Karpas-422 (cell line): ENCODE measurements around the gene NNMT. TPM values are rescaled to one million over a fixed set of nuclear protein-coding genes. Genes with fewer than 3 reads are reported as not detected.

Experiments
- DNase-seq: peaks from one replicate; pipeline ENCODE4 v3.0.0-alpha.2; 2015
- H2AFZ ChIP-seq: fragments of 200-600 bp; sonication (generic); 2 replicates; pipeline ENCODE4 v1.6.1; 2014; ENCODE audit warnings: antibody characterized with exemption, low read length, mixed read lengths
- H3K27ac ChIP-seq: fragments of 200-600 bp; sonication (generic); 2 replicates; pipeline ENCODE4 v1.5.1; 2014; ENCODE audit warnings: mild to moderate bottlenecking, low read length, moderate library complexity
- H3K27me3 ChIP-seq: fragments of 200-600 bp; sonication (generic); 2 replicates; pipeline ENCODE4 v1.6.1; 2014; ENCODE audit warnings: low read length, mixed read lengths
- H3K36me3 ChIP-seq: fragments of 200-600 bp; sonication (generic); 2 replicates; pipeline ENCODE4 v1.6.1; 2014; ENCODE audit warnings: low read length, mixed read lengths; ENCODE audit not compliant: insufficient read depth
- H3K4me1 ChIP-seq: fragments of 200-600 bp; sonication (generic); 2 replicates; pipeline ENCODE4 v1.6.1; 2014; ENCODE audit warnings: mild to moderate bottlenecking, low read length, mixed read lengths
- H3K4me2 ChIP-seq: fragments of 200-600 bp; sonication (generic); 2 replicates; pipeline ENCODE4 v1.6.1; 2014; ENCODE audit warnings: low read length, low read depth, mild to moderate bottlenecking; ENCODE audit not compliant: poor library complexity, severe bottlenecking
- H3K4me3 ChIP-seq: fragments of 200-600 bp; sonication (generic); 2 replicates; pipeline ENCODE4 v1.5.1; 2014; ENCODE audit warnings: mild to moderate bottlenecking, antibody characterized with exemption, low read length, mixed read lengths
- H3K79me2 ChIP-seq: fragments of 200-600 bp; sonication (generic); 2 replicates; pipeline ENCODE4 v1.6.1; 2014; ENCODE audit warnings: mild to moderate bottlenecking, low read length, mixed read lengths
- H3K9ac ChIP-seq: fragments of 200-600 bp; sonication (generic); 2 replicates; pipeline ENCODE4 v1.6.0; 2014; ENCODE audit warnings: low read length
- H3K9me2 ChIP-seq: fragments of 200-600 bp; sonication (generic), shearing (Covaris generic); replicated peaks from 2 replicates; pipeline ENCODE4 v1.6.0; 2014; ENCODE audit warnings: mild to moderate bottlenecking, low read length, moderate library complexity; ENCODE audit not compliant: insufficient read depth
- H3K9me3 ChIP-seq: fragments of 300-700, 200-600 bp; sonication (generic); 2 replicates; pipeline ENCODE4 v1.6.1; 2014; ENCODE audit warnings: low read length, mixed read lengths
- H4K20me1 ChIP-seq: fragments of 200-600 bp; sonication (generic); 2 replicates; pipeline ENCODE4 v1.6.1; 2014; ENCODE audit warnings: mild to moderate bottlenecking, antibody characterized with exemption, low read length, low read depth; ENCODE audit not compliant: insufficient read depth
- total RNA-seq: library from RNA; depleted of rRNA; stranded (reverse); fragments of >200 nt; shearing (Covaris generic); gene quantifications from 2 replicates; pipeline ENCODE4 v1.2.3, GENCODE V29; 2014; ENCODE audit warnings: low replicate concordance

NNMT gene
- total RNA-seq, 1 experiment from 2014 or later, result not detected

GRCh38 chr11:114291842-114292680 is 4.1 kb upstream of the NNMT start:
- no peak overlapping the region for H3K27ac ChIP-seq
- no peaks in the 10 kb centered on the region for H3K9me2 ChIP-seq
- H3K36me3 ChIP-seq, result no peaks in the 10 kb centered on the region
- no peaks in the 10 kb centered on the region for H3K27me3 ChIP-seq
- no peak overlapping the region for H3K4me2 ChIP-seq
- H3K9ac ChIP-seq, result no peak overlapping the region
- H2AFZ ChIP-seq, result no peak overlapping the region
- DNase-seq, result no peak
- H3K4me1 ChIP-seq, result no peaks in the 10 kb centered on the region
- no peaks in the 10 kb centered on the region for H3K9me3 ChIP-seq
- H4K20me1 ChIP-seq, result no peaks in the 10 kb centered on the region
- no peaks in the 10 kb centered on the region for H3K79me2 ChIP-seq
- no peak overlapping the region for H3K4me3 ChIP-seq

GRCh38 chr11:114293201-114293711 is 2.9 kb upstream of the NNMT start:
- Histone ChIP-seq H3K27me3 (no peaks in the 10 kb centered on the region), H4K20me1 (no peaks in the 10 kb centered on the region), H3K9ac (no peak overlapping the region), H3K79me2 (no peaks in the 10 kb centered on the region), H3K4me3 (no peak overlapping the region), H3K36me3 (no peaks in the 10 kb centered on the region), H2AFZ (no peak overlapping the region), H3K4me1 (no peaks in the 10 kb centered on the region), H3K4me2 (no peak overlapping the region), H3K9me3 (no peaks in the 10 kb centered on the region), H3K27ac (no peak overlapping the region), H3K9me2 (no peaks in the 10 kb centered on the region)
- DNase-seq, result no peak

GRCh38 chr11:114296605-114297372 is 590 bp downstream of the NNMT start:
- Histone ChIP-seq H3K36me3 (no peaks in the 10 kb centered on the region), H3K9ac (no peak overlapping the region), H2AFZ (no peak overlapping the region), H3K79me2 (no peaks in the 10 kb centered on the region), H3K27me3 (no peaks in the 10 kb centered on the region), H3K4me3 (no peak overlapping the region), H3K9me3 (no peaks in the 10 kb centered on the region), H4K20me1 (no peaks in the 10 kb centered on the region), H3K27ac (no peak overlapping the region), H3K9me2 (no peaks in the 10 kb centered on the region), H3K4me2 (no peak overlapping the region), H3K4me1 (no peaks in the 10 kb centered on the region)
- DNase-seq, result no peak

GRCh38 chr11:114297806-114298709 is 1.9 kb downstream of the NNMT start:
- Histone ChIP-seq H3K79me2 (no peaks in the 10 kb centered on the region), H3K9ac (no peak overlapping the region), H3K4me3 (no peak overlapping the region), H2AFZ (no peak overlapping the region), H3K4me2 (no peak overlapping the region), H4K20me1 (no peaks in the 10 kb centered on the region), H3K4me1 (no peaks in the 10 kb centered on the region), H3K9me3 (no peaks in the 10 kb centered on the region), H3K36me3 (no peaks in the 10 kb centered on the region), H3K9me2 (no peaks in the 10 kb centered on the region), H3K27me3 (no peaks in the 10 kb centered on the region), H3K27ac (no peak overlapping the region)
- DNase-seq, result no peak

GRCh38 chr11:114298710-114299109 is 2.5 kb downstream of the NNMT start:
- H3K4me2 ChIP-seq, result no peak overlapping the region
- no peaks in the 10 kb centered on the region for H3K79me2 ChIP-seq
- H3K27me3 ChIP-seq, result no peaks in the 10 kb centered on the region

GRCh38 chr11:114301088-114301487 is 4.9 kb downstream of the NNMT start:
- no peaks in the 10 kb centered on the region for H3K9me2 ChIP-seq
- no peaks in the 10 kb centered on the region for H3K79me2 ChIP-seq
- no peaks in the 10 kb centered on the region for H3K27me3 ChIP-seq
- H2AFZ ChIP-seq, result no peak overlapping the region
- no peaks in the 10 kb centered on the region for H3K36me3 ChIP-seq
- no peak overlapping the region for H3K9ac ChIP-seq
- no peaks in the 10 kb centered on the region for H4K20me1 ChIP-seq
- no peak overlapping the region for H3K4me3 ChIP-seq
- DNase-seq, result no peak
- H3K4me1 ChIP-seq, result no peaks in the 10 kb centered on the region
- H3K4me2 ChIP-seq, result no peak overlapping the region
- H3K9me3 ChIP-seq, result no peaks in the 10 kb centered on the region
- H3K27ac ChIP-seq, result no peak overlapping the region

More at GRCh38 chr11:114298710-114299109, 2.5 kb downstream of the NNMT start:
- no peaks in the 10 kb centered on the region for H3K36me3 ChIP-seq
- no peak overlapping the region for H3K4me3 ChIP-seq
- no peaks in the 10 kb centered on the region for H3K9me2 ChIP-seq
- H3K9me3 ChIP-seq, result no peaks in the 10 kb centered on the region
- H3K27ac ChIP-seq, result no peak overlapping the region
- DNase-seq, result no peak
- no peaks in the 10 kb centered on the region for H4K20me1 ChIP-seq
- H2AFZ ChIP-seq, result no peak overlapping the region
- no peaks in the 10 kb centered on the region for H3K4me1 ChIP-seq
- H3K9ac ChIP-seq, result no peak overlapping the region

GRCh38 chr11:114301927-114302326 is 5.7 kb downstream of the NNMT start:
- Histone ChIP-seq H2AFZ (no peak overlapping the region), H3K4me2 (no peak overlapping the region)

More at GRCh38 chr11:114301927-114302326, 5.7 kb downstream of the NNMT start:
- no peak overlapping the region for H3K4me3 ChIP-seq
- no peak overlapping the region for H3K9ac ChIP-seq
- no peaks in the 10 kb centered on the region for H3K9me3 ChIP-seq
- no peak overlapping the region for H3K27ac ChIP-seq
- no peaks in the 10 kb centered on the region for H3K79me2 ChIP-seq
- no peaks in the 10 kb centered on the region for H3K4me1 ChIP-seq
- no peaks in the 10 kb centered on the region for H4K20me1 ChIP-seq
- H3K9me2 ChIP-seq, result no peaks in the 10 kb centered on the region
- DNase-seq, result no peak
- H3K36me3 ChIP-seq, result no peaks in the 10 kb centered on the region
- no peaks in the 10 kb centered on the region for H3K27me3 ChIP-seq
